Measurements from ENCODE around the gene DAND5. TPM values are rescaled to one million over a fixed set of nuclear protein-coding genes. Genes with fewer than 3 reads are reported as not detected.

The DAND5 gene
- total RNA-seq = 0.24 TPM in 1 of 2 replicates, not detected in the other

DNA sequence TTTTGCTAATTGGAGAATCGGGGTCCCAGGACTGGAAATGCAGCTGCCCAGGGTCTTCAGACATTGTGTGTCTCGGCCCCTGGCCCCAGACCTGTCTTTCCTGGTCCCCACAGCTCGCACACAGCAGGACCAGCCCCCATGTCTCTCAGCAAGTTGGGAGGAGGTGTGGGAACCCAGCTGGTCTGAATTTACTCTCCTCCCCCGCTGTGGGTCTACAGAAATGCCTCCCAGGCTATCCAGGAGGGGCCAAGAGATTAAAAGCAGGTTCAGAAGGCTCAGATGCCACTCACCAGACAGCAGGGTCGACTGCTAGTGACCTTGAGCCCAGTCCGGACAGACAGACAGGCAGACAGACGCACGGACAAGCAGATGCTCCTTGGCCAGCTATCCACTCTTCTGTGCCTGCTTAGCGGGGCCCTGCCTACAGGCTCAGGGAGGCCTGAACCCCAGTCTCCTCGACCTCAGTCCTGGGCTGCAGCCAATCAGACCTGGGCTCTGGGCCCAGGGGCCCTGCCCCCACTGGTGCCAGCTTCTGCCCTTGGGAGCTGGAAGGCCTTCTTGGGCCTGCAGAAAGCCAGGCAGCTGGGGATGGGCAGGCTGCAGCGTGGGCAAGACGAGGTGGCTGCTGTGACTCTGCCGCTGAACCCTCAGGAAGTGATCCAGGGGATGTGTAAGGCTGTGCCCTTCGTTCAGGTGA, at the start of gene DAND5:
Gene DAND5 (plus strand): TSS at position 285 of the 697 bp plus-strand sequence. CDS start 85 bp downstream, at position 370.

GRCh38 chr19:12933287-12934072, 35.9 kb upstream of the DAND5 start, which contains the start of gene FARSA:
Gene FARSA (minus strand): TSS chr19:12933711. CDS start chr19:12933696, 15 bp downstream.

DNA sequence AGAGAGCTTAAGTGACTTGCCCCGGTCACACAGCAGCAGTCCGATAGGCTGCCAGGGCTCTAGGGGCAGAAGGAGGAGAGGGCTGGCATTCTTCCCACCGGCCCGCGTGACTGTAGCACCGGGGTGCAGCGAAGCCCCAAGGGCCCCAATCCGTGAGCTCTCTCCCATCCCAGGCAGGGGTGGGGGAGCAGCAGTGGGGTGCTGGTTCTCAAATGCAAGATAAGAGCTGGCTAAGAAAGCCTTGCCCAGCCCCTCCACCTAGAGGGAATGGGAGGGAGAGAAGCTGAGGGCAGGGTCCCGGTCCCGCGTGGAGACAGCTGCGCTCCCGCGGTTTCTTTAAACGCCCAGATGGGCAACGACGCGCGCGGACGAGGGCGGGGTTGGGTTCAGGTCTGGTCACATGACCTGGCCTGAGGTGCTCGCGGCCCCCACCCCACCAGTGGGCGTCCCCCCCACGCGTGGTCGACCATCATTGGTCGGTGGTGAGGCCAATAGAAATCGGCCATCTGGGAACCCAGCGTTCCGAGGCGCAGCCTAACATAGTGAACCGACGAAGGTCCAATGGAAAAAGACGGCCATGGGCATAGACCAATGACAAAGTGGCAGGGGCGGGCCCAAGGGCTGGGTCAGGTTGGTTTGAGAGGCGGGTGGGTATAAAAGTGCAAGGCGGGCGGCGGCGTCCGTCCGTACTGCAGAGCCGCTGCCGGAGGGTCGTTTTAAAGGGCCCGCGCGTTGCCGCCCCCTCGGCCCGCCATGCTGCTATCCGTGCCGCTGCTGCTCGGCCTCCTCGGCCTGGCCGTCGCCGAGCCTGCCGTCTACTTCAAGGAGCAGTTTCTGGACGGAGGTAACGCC, 31.2 kb upstream of the DAND5 start, which contains the start of gene CALR:
Gene CALR (plus strand): TSS at position 683 of the 852 bp plus-strand sequence. CDS start 71 bp downstream, at position 754.

GRCh38 chr19:12945479-12946091, 23.8 kb upstream of the DAND5 start, which contains the start of gene RAD23A:
Gene RAD23A (plus strand): TSS chr19:12945862. CDS start chr19:12945949, 87 bp downstream.

GRCh38 chr19:12956446-12957388, 12.7 kb upstream of the DAND5 start, which contains the start of gene GADD45GIP1:
Gene GADD45GIP1 (minus strand): TSS chr19:12957223. CDS start chr19:12957212, 11 bp downstream.

GRCh38 chr19:12994701-12995595, 25.6 kb downstream of the DAND5 start, which contains the start of gene NFIX:
Gene NFIX (plus strand): TSS chr19:12995475. CDS start chr19:12995838, 363 bp downstream.

Other genes starting within 250 kb of the DAND5 start
- gene TNPO2, start 245.6 kb upstream of the DAND5 start, total RNA-seq = 28.4 and 29.4 TPM in 2 replicates
- 110 and 143 TPM in 2 replicates for gene TRIR, start 234.9 kb upstream of the DAND5 start, total RNA-seq
- 72.9 and 77.6 TPM in 2 replicates for gene GET3, start 232.1 kb upstream of the DAND5 start, total RNA-seq
- not detected in 2 replicates for gene BEST2, start 217.8 kb upstream of the DAND5 start, total RNA-seq
- 40.9 and 52.3 TPM in 2 replicates for gene HOOK2, start 194.0 kb upstream of the DAND5 start, total RNA-seq
- 221 and 311 TPM in 2 replicates for gene JUNB, start 178.1 kb upstream of the DAND5 start, total RNA-seq
- 178 and 246 TPM in 2 replicates for gene PRDX2, start 167.8 kb upstream of the DAND5 start, total RNA-seq
- gene THSD8, start 167.5 kb upstream of the DAND5 start, total RNA-seq = not detected in 2 replicates
- 9.2 and 14.7 TPM in 2 replicates for gene RNASEH2A, start 163.0 kb upstream of the DAND5 start, total RNA-seq
- gene RTBDN, start 135.0 kb upstream of the DAND5 start, total RNA-seq = not detected in 2 replicates
- 0.43 and 1.4 TPM in 2 replicates for gene MAST1, start 131.1 kb upstream of the DAND5 start, total RNA-seq
- 25.8 and 48.2 TPM in 2 replicates for gene DNASE2, start 88.1 kb upstream of the DAND5 start, total RNA-seq
- gene KLF1, start 82.4 kb upstream of the DAND5 start, total RNA-seq = 0.24 TPM in 1 of 2 replicates, not detected in the other
- 21.5 and 28.9 TPM in 2 replicates for gene GCDH, start 78.4 kb upstream of the DAND5 start, total RNA-seq
- gene SYCE2, start 50.3 kb upstream of the DAND5 start, total RNA-seq = not detected in 2 replicates
- gene FARSA, start 35.9 kb upstream of the DAND5 start, total RNA-seq = 77.2 and 78.3 TPM in 2 replicates
- 522 and 1,123 TPM in 2 replicates for gene CALR, start 31.0 kb upstream of the DAND5 start, total RNA-seq
- gene RAD23A, start 23.7 kb upstream of the DAND5 start, total RNA-seq = 71.6 and 126 TPM in 2 replicates
- 16.8 and 22.9 TPM in 2 replicates for gene GADD45GIP1, start 12.4 kb upstream of the DAND5 start, total RNA-seq
- gene NFIX, start 25.9 kb downstream of the DAND5 start, total RNA-seq = 8.7 and 16.6 TPM in 2 replicates
- gene LYL1, start 133.3 kb downstream of the DAND5 start, total RNA-seq = 0.72 and 4.3 TPM in 2 replicates
- gene TRMT1, start 147.2 kb downstream of the DAND5 start, total RNA-seq = 76.9 and 79.5 TPM in 2 replicates
- gene NACC1, start 148.7 kb downstream of the DAND5 start, total RNA-seq = 37.1 and 43.1 TPM in 2 replicates
- gene STX10, start 180.8 kb downstream of the DAND5 start, total RNA-seq = 68.7 and 69.7 TPM in 2 replicates
- gene IER2, start 180.8 kb downstream of the DAND5 start, total RNA-seq = 18.8 and 23.0 TPM in 2 replicates